Endodermal cell (in vitro differentiated cells): ENCODE results near the gene SYTL5. TPM values are rescaled to one million over a fixed set of nuclear protein-coding genes. Genes with fewer than 3 reads are reported as not detected.

Experiments
- DNase-seq: peaks from one replicate; pipeline ENCODE4 v3.0.0-alpha.2; 2017
- H3K27ac ChIP-seq: 2 replicates; pipeline ENCODE4 v1.5.1; 2013; ENCODE audit warnings: mild to moderate bottlenecking, low read depth, low read length, moderate library complexity
- H3K27me3 ChIP-seq: 2 replicates; pipeline ENCODE4 v1.6.1; 2013; ENCODE audit warnings: mild to moderate bottlenecking, low read length, moderate library complexity; ENCODE audit not compliant: insufficient read depth, control insufficient read depth, poor library complexity, severe bottlenecking
- H3K36me3 ChIP-seq: 2 replicates; pipeline ENCODE4 v1.7.0; 2013; ENCODE audit warnings: mild to moderate bottlenecking, low read length, moderate library complexity; ENCODE audit not compliant: control insufficient read depth, insufficient read depth
- H3K4me1 ChIP-seq: one replicate; pipeline ENCODE4 v1.7.0; 2013; ENCODE audit warnings: low read length; ENCODE audit not compliant: control insufficient read depth, insufficient read depth
- H3K4me3 ChIP-seq: 2 replicates; pipeline ENCODE4 v1.5.1; 2013; ENCODE audit warnings: mild to moderate bottlenecking, low read length, moderate library complexity
- H3K9ac ChIP-seq: 2 replicates; pipeline ENCODE4 v1.6.1; 2013; ENCODE audit warnings: mild to moderate bottlenecking, low read length, moderate library complexity; ENCODE audit not compliant: poor library complexity, severe bottlenecking; ENCODE audit errors: extremely low read depth
- H3K9me3 ChIP-seq: 2 replicates; pipeline ENCODE4 v1.6.1; 2013; ENCODE audit warnings: mild to moderate bottlenecking, low read length, moderate library complexity; ENCODE audit not compliant: control insufficient read depth
- H3K27ac Mint-ChIP-seq: 2 replicates; pipeline ENCODE4 v1.8.0; 2020; ENCODE audit warnings: mixed read lengths
- H3K27me3 Mint-ChIP-seq: 2 replicates; pipeline ENCODE4 v1.8.0; 2021; ENCODE audit warnings: mild to moderate bottlenecking, mixed read lengths; ENCODE audit not compliant: insufficient read depth
- H3K36me3 Mint-ChIP-seq: 2 replicates; pipeline ENCODE4 v1.8.0; 2020; ENCODE audit warnings: low read depth, mixed read lengths
- H3K4me1 Mint-ChIP-seq: 2 replicates; pipeline ENCODE4 v1.8.0; 2020; ENCODE audit warnings: mixed read lengths
- H3K4me3 Mint-ChIP-seq: 2 replicates; pipeline ENCODE4 v1.8.0; 2020; ENCODE audit warnings: mild to moderate bottlenecking, moderate library complexity, mixed read lengths
- H3K9me3 Mint-ChIP-seq: 2 replicates; pipeline ENCODE4 v1.8.0; 2020; ENCODE audit warnings: mild to moderate bottlenecking, mixed read lengths
- WGBS, 2 experiments: methylation state at CpG; one replicate each; pipeline versions ENCODE4 v1.1.5 to v1.1.7; 2013; ENCODE audit warnings: missing lambda C conversion rate in 2 of 2, mixed read lengths in 1 of 2; ENCODE audit not compliant: insufficient coverage in 1 of 2, insufficient read length in 1 of 2; 5-methylcytosine and 5-hydroxymethylcytosine counted together
- microRNA-seq: library from miRNA; unstranded; fragments of <30 nt; microRNA quantifications from one replicate; pipeline ENCODE4 v1.2.0, GENCODE V29; 2020; ENCODE audit warnings: borderline microRNAs expressed
- total RNA-seq, 2 donors: library from RNA; stranded (reverse); fragmentation: NEBNext Ultra II Directional in 1 of 2; extraction: Animal tissue kit (Norgen Biotek cat#: 25700) in 1 of 2; gene quantifications; 2 replicates in 1 of 2; 3 replicates in 1 of 2; pipeline ENCODE4 v1.2.1, GENCODE V29; 2021
- TF ChIP-seq, protein P1 (sequence below): fragments of 200-600 bp; sonication (generic); conservative IDR thresholded peaks from 2 replicates; pipeline ENCODE4 v1.5.0; 2021; ENCODE audit warnings: antibody characterized with exemption, mild to moderate bottlenecking

Gene SYTL5
- total RNA-seq, 2 donors from 2014 or later, result 8.1 to 8.6 TPM

DNA sequence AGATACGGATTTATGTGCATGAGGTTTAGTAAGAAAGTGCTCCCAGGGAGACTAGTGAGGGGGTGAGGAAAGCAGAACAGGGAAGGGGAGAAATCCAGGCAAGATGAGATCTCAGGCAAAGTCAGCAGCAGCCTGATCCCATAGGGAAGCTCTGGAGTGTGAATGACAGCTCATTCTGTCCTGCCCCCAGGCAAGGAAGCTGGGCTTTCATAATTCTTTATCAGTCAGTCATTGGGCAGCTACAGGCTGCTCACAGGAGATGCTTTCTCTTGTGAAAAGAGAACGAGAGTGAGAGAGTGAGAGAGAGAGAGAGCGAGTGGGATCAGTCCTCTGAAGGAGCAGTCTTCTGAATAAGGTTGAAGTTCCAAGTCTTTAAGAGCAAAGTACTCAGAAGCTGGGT, 166.2 kb downstream of the SYTL5 start:
- Histone ChIP-seq H3K9me3 (no peaks in the 10 kb centered on the region), H3K36me3 (no peaks in the 10 kb centered on the region), H3K27ac (no peak overlapping the region), H3K27me3 (no peaks in the 10 kb centered on the region), H3K9ac (no peak overlapping the region), H3K4me3 (no peak overlapping the region), H3K4me1 (no peaks in the 10 kb centered on the region)
- H3K4me3 Mint-ChIP-seq, result no peak overlapping the region
- H3K9me3 Mint-ChIP-seq, result peaks cover 40% of the 10 kb centered on the region
- DNase-seq, result no peak
- no peaks in the 10 kb centered on the region for H3K36me3 Mint-ChIP-seq
- TF ChIP-seq, protein P1, sequence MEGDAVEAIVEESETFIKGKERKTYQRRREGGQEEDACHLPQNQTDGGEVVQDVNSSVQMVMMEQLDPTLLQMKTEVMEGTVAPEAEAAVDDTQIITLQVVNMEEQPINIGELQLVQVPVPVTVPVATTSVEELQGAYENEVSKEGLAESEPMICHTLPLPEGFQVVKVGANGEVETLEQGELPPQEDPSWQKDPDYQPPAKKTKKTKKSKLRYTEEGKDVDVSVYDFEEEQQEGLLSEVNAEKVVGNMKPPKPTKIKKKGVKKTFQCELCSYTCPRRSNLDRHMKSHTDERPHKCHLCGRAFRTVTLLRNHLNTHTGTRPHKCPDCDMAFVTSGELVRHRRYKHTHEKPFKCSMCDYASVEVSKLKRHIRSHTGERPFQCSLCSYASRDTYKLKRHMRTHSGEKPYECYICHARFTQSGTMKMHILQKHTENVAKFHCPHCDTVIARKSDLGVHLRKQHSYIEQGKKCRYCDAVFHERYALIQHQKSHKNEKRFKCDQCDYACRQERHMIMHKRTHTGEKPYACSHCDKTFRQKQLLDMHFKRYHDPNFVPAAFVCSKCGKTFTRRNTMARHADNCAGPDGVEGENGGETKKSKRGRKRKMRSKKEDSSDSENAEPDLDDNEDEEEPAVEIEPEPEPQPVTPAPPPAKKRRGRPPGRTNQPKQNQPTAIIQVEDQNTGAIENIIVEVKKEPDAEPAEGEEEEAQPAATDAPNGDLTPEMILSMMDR, result no peak
- peaks cover 4% of the 10 kb centered on the region for H3K4me1 Mint-ChIP-seq
- no peaks in the 10 kb centered on the region for H3K27me3 Mint-ChIP-seq
- no peak overlapping the region for H3K27ac Mint-ChIP-seq
- WGBS, 2 experiments, result 96% methylated on average over 3 of the region's 3 CpGs; no CpG with 5 or more reads in 1 of the 2 experiments

DNA sequence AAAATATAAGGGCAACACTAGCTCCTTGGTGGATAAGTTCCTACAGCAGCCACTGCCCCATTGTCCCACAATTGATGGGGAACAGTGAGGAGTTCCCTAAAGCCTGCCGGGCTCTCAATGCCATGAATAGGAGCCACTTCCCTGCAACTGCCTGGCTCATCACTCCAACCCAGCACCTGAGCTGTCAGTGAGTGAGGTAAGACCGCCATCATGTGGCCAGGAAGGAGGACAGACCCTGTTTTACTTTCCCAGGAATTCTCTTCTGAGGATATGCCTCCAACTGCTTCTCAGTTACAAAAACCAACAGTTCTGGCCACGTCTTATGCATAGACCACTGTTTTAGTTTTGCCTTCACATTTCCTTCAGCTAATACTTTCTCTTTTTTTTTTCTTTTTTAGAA, 168.8 kb downstream of the SYTL5 start:
- Mint-ChIP-seq H3K27ac (no peak overlapping the region), H3K9me3 (peaks cover 38% of the 10 kb centered on the region), H3K4me1 (peaks cover 4% of the 10 kb centered on the region), H3K27me3 (no peaks in the 10 kb centered on the region), H3K36me3 (no peaks in the 10 kb centered on the region), H3K4me3 (no peak overlapping the region)
- H3K9ac ChIP-seq, result no peak overlapping the region
- H3K36me3 ChIP-seq, result no peaks in the 10 kb centered on the region
- WGBS, 2 experiments, result 26% methylated on average over 3 of the region's 3 CpGs; no CpG with 5 or more reads in 1 of the 2 experiments
- TF ChIP-seq, protein P1, result peak; percentile 76
- no peaks in the 10 kb centered on the region for H3K27me3 ChIP-seq
- H3K9me3 ChIP-seq, result no peaks in the 10 kb centered on the region
- H3K4me1 ChIP-seq, result no peaks in the 10 kb centered on the region
- H3K4me3 ChIP-seq, result no peak overlapping the region
- DNase-seq, result peak; percentile 75
- H3K27ac ChIP-seq, result no peak overlapping the region

DNA sequence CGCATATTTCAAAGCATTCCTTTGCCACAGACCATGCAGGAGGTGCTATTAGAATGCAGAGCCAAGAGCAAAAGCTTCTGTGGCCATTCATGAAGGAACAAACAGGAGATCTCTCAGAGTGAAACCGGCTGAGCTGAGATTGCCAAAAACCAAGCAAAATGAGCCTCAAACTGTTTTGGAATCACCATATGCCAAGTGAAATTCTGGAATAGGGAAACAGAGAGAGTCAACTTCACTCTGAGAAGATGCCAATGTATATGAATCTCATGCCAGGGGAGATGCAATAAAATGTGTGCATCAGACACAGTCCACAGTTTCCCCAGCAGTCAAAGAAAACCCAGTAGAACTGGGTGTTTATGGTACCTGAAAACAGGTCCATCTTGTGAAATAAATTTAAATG, 172.0 kb downstream of the SYTL5 start:
- Histone ChIP-seq H3K27ac (no peak overlapping the region), H3K36me3 (no peaks in the 10 kb centered on the region), H3K4me3 (no peak overlapping the region), H3K9ac (no peak overlapping the region), H3K27me3 (no peaks in the 10 kb centered on the region), H3K9me3 (no peaks in the 10 kb centered on the region), H3K4me1 (no peaks in the 10 kb centered on the region)
- no peaks in the 10 kb centered on the region for H3K4me1 Mint-ChIP-seq
- TF ChIP-seq, protein P1, result no peak
- DNase-seq, result no peak
- H3K36me3 Mint-ChIP-seq, result no peaks in the 10 kb centered on the region
- H3K27ac Mint-ChIP-seq, result no peak overlapping the region
- 60 to 77% methylated on average over 1 to 2 of the region's 2 CpGs for WGBS, 2 experiments
- H3K9me3 Mint-ChIP-seq, result peaks cover 43% of the 10 kb centered on the region
- H3K4me3 Mint-ChIP-seq, result no peak overlapping the region
- no peaks in the 10 kb centered on the region for H3K27me3 Mint-ChIP-seq

Small RNA genes lying within 50 kb of the gene (microRNA-seq; reads per million reads assigned to microRNA genes)
- not detected for gene MIR548AJ2

Other genes starting within 250 kb of the SYTL5 start
- gene CYBB, start 226.5 kb upstream of the SYTL5 start, total RNA-seq, result not detected
- gene DYNLT3, start 159.0 kb upstream of the SYTL5 start, total RNA-seq, result 10 to 100 TPM; 14.3 to 15.4 TPM
- 1 to 10 TPM; 1.8 to 3.4 TPM for gene SRPX, start 214.3 kb downstream of the SYTL5 start, total RNA-seq